HL-60 (cell line): Measurements from ENCODE around the gene CBLN3.

Source experiments
- CTCF ChIP-seq: IDR thresholded peaks from one replicate; pipeline ENCODE4 v1.5.1; 2011; ENCODE audit warnings: low read length, control low read depth, inconsistent platforms; ENCODE audit not compliant: insufficient read depth
- GABPA ChIP-seq: IDR thresholded peaks from 2 replicates; pipeline ENCODE4 v1.6.1; 2012; ENCODE audit warnings: low read depth
- REST ChIP-seq: IDR thresholded peaks from 2 replicates; pipeline ENCODE4 v1.6.1; 2012; ENCODE audit warnings: low read depth; ENCODE audit not compliant: insufficient replicate concordance

GRCh38 chr14:24439257-24439656 lies 9.8 kb upstream of the CBLN3 start:
- TF ChIP-seq CTCF: no peak
- no peak for TF ChIP-seq REST
- TF ChIP-seq GABPA: no peak
